WERI-Rb-1 (cell line): ENCODE data around the gene NIN.

Source experiments
- DNase-seq: peaks from one replicate; pipeline ENCODE4 v3.0.0-alpha.2; 2020
- H3K27ac ChIP-seq: fragments of 250-450 bp; sonication (Bioruptor Pico); 2 replicates; pipeline ENCODE4 v1.5.1; 2020; ENCODE audit warnings: mild to moderate bottlenecking, moderate library complexity
- H3K27me3 ChIP-seq: fragments of 250-450 bp; sonication (Bioruptor Pico); 2 replicates; pipeline ENCODE4 v1.5.1; 2021; ENCODE audit warnings: mild to moderate bottlenecking, low read depth, moderate library complexity; ENCODE audit not compliant: insufficient read depth, severe bottlenecking
- H3K36me3 ChIP-seq: fragments of 250-450 bp; sonication (Bioruptor Pico); 2 replicates; pipeline ENCODE4 v1.5.1; 2020; ENCODE audit warnings: mild to moderate bottlenecking, moderate library complexity
- H3K4me3 ChIP-seq: 2 replicates; pipeline ENCODE4 v1.5.1; 2011; ENCODE audit warnings: low read depth, mild to moderate bottlenecking, control low read depth, low read length
- H3K9me3 ChIP-seq: fragments of 250-450 bp; sonication (Bioruptor Pico); 2 replicates; pipeline ENCODE4 v1.5.1; 2021; ENCODE audit warnings: mild to moderate bottlenecking, moderate library complexity; ENCODE audit not compliant: severe bottlenecking
- CTCF ChIP-seq: IDR thresholded peaks from 2 replicates; pipeline ENCODE4 v1.5.1; 2011; ENCODE audit warnings: low read depth, mild to moderate bottlenecking, control low read depth, inconsistent platforms, low read length

The NIN gene

GRCh38 chr14:50762931-50763300, 68.0 kb downstream of the NIN start:
- Histone ChIP-seq H3K4me3 (no peak overlapping the region), H3K27ac (no peak overlapping the region), H3K27me3 (no peaks in the 10 kb centered on the region), H3K36me3 (peaks cover 81% of the 10 kb centered on the region), H3K9me3 (no peaks in the 10 kb centered on the region)
- DNase-seq = no peak
- no peak for TF ChIP-seq CTCF

GRCh38 chr14:50762001-50762930, 68.7 kb downstream of the NIN start:
- Histone ChIP-seq H3K27ac (no peak overlapping the region), H3K4me3 (no peak overlapping the region), H3K27me3 (no peaks in the 10 kb centered on the region), H3K36me3 (peaks cover 84% of the 10 kb centered on the region), H3K9me3 (no peaks in the 10 kb centered on the region)
- no peak for DNase-seq
- TF ChIP-seq CTCF = no peak

GRCh38 chr14:50759800-50760543, 71.0 kb downstream of the NIN start:
- Histone ChIP-seq H3K27me3 (no peaks in the 10 kb centered on the region), H3K36me3 (peaks cover 79% of the 10 kb centered on the region), H3K9me3 (no peaks in the 10 kb centered on the region), H3K27ac (no peak overlapping the region), H3K4me3 (no peak overlapping the region)
- TF ChIP-seq CTCF = no peak
- no peak for DNase-seq

GRCh38 chr14:50758945-50759344, 72.0 kb downstream of the NIN start:
- H3K36me3 ChIP-seq = peaks cover 80% of the 10 kb centered on the region
- no peak overlapping the region for H3K4me3 ChIP-seq
- no peak overlapping the region for H3K27ac ChIP-seq
- DNase-seq = no peak
- H3K27me3 ChIP-seq = no peaks in the 10 kb centered on the region
- H3K9me3 ChIP-seq = no peaks in the 10 kb centered on the region
- TF ChIP-seq CTCF = no peak

GRCh38 chr14:50758305-50758704, 72.7 kb downstream of the NIN start:
- Histone ChIP-seq H3K27ac (no peak overlapping the region), H3K4me3 (no peak overlapping the region), H3K36me3 (peaks cover 78% of the 10 kb centered on the region), H3K9me3 (no peaks in the 10 kb centered on the region), H3K27me3 (no peaks in the 10 kb centered on the region)
- no peak for TF ChIP-seq CTCF
- DNase-seq = no peak
